ENCODE data around the gene RYR3.

Gene RYR3

GRCh38 chr15:33837294-33837693 lies 526.5 kb downstream of the RYR3 start:
- no peak for DNase-seq (ENCODE audit: low read depth)

- no peak for DNase-seq (ENCODE audit: low read depth)
Measured at GRCh38 chr15:33839540-33839939, 528.8 kb downstream of the RYR3 start.

- DNase-seq (ENCODE audit: low read depth) = no peak
Measured at GRCh38 chr15:33840615-33841014, 529.8 kb downstream of the RYR3 start.

GRCh38 chr15:33844186-33844585 lies 533.4 kb downstream of the RYR3 start:
- no peak for DNase-seq (ENCODE audit: low read depth)

- DNase-seq (ENCODE audit: low read depth) = no peak
Measured at GRCh38 chr15:33844597-33844996, 533.8 kb downstream of the RYR3 start.

DNA sequence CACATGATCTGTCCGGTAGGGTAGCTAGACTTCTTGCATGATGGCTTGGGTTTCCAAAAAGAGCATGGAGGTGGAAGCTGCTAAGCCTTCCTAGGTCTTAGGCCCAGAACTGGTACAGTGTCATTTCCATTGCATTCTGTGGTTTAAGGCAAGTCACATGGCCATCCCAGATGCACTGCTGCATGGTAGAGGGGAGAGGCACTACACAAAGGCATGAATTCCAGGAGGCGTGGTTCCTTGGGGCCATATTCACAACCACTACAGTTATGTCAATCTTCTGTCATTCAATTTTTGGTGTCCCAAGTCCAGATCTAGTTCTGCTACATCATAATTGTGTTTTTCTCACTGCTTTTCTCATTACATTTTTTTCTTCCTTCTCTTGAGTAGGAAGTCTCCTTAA lies 535.4 kb downstream of the RYR3 start:
- DNase-seq (ENCODE audit: low read depth) = no peak

GRCh38 chr15:33846862-33847261 lies 536.1 kb downstream of the RYR3 start:
- DNase-seq (ENCODE audit: low read depth) = no peak

DNA sequence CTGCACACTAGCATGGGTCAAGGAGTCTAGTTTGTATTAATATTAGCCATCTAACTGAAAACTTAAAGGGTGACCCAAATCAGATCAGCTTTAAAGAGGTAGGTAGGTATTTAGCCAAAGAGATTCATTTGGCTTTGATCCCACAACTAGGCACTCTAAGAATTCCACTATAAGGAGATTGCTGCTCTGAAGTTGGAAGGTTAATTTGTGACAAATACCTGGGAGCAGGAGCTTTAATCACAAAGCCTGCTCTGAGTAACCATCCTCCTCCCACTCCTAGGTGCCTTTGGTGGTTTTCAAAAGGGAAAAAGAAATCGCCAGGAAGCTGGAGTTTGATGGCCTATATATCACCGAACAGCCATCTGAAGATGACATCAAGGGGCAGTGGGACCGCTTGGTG lies 537.2 kb downstream of the RYR3 start:
- no peak for DNase-seq (ENCODE audit: low read depth)

DNA sequence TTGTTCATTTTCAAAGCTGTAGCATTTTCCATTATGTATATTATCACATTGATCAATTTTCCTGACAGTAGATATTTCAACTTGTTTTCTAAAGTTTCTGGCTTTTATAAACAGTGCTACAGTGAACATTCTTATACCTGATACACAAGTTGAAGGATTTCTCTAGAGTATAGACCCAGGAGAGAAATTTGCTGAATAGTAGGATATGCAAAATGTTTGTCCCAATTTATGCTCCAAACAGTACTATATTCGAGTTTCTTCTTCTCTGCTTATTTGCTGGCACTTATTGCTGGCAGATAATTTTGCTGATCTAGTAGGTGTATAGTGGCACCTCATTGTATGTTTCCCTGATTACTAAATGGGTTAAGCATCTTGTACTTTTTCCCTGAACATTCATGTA lies 540.3 kb downstream of the RYR3 start:
- no peak for DNase-seq (ENCODE audit: low read depth)

GRCh38 chr15:33852094-33852493 lies 541.3 kb downstream of the RYR3 start:
- DNase-seq (ENCODE audit: low read depth) = no peak

GRCh38 chr15:33852570-33852969 lies 541.8 kb downstream of the RYR3 start:
- no peak for DNase-seq (ENCODE audit: low read depth)

- DNase-seq (ENCODE audit: low read depth) = no peak
Measured at GRCh38 chr15:33857726-33858125, 547.0 kb downstream of the RYR3 start.

GRCh38 chr15:33858836-33859235 lies 548.1 kb downstream of the RYR3 start:
- no peak for DNase-seq (ENCODE audit: low read depth)

- DNase-seq (ENCODE audit: low read depth) = no peak
Measured at GRCh38 chr15:33859992-33860545, 549.3 kb downstream of the RYR3 start.

DNA sequence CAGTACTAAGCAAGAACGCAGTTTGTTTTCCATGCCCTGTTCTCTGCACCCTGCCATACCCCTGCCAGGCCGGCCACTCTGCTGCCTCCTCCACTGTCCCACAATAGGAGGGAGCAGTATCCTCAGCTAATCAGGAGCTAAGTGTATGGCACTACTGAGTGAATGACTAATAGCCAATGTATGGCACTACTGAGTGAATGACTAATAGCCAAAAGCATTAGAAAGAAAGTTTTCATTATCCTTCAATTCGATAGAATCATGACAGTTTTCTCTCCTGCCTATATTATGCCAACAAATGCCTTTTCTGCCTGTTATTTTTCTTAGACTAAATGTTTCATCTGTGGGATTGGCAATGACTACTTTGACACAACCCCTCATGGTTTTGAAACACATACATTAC lies 550.0 kb downstream of the RYR3 start:
- no peak for DNase-seq (ENCODE audit: low read depth)

DNA sequence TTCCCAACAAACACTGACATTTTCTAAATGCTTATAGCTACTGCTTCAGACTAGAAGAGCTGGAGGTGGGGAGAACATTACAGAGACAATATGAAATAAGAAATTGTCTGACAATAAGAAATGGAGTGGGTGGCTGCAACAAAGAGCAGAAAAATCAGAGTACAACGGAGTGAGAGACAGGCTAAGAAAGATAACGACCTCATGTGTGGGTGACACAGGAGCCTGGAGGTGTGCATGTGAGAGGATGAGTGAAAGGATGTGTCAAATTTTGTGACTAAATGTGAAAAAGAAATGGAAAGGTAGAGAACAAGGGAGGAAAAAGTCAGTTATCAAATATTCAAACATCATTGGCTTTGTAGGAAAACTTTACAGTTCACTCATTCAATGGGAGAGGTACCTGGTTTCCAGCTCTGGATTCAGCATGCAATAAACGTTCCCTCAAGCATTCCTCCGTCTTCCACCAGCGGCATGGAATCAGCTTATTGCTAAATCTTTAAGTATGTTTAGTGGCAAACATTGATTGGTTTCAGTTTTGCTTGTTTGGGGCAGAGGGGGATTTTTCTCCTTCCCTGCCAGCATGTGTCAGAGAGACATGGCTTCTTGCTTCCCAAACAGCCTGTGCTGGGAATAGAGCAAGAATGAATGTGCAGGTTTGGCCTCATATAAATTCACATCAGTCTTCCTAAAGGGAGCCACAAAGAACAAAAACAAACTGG lies 553.8 kb downstream of the RYR3 start:
- no peak for DNase-seq (ENCODE audit: low read depth)

- no peak for DNase-seq (ENCODE audit: low read depth)
Measured at GRCh38 chr15:33865416-33865815, 554.6 kb downstream of the RYR3 start.

- no peak for DNase-seq (ENCODE audit: low read depth)
Measured at GRCh38 chr15:33866101-33866737, 555.5 kb downstream of the RYR3 start.

DNA sequence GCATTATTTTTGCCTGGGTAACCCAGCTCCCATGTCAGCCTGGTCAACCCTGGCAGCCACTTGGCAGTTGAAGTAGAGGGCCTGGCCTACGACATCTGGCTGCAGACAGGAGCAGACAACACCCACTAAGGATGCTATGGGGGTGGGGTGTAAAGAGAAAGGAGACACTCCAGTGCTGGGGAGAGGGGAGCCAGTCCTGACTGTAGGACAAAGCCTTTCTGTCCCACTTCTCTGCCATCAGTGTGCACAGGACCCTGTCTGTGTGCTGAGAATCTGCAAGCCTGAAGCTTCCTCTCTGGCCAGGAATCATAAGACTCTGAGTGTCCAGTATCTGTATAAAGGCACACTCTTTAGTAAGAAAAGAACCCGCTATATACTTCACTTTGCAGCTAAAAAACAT lies 561.2 kb downstream of the RYR3 start:
- DNase-seq (ENCODE audit: low read depth) = no peak

DNA sequence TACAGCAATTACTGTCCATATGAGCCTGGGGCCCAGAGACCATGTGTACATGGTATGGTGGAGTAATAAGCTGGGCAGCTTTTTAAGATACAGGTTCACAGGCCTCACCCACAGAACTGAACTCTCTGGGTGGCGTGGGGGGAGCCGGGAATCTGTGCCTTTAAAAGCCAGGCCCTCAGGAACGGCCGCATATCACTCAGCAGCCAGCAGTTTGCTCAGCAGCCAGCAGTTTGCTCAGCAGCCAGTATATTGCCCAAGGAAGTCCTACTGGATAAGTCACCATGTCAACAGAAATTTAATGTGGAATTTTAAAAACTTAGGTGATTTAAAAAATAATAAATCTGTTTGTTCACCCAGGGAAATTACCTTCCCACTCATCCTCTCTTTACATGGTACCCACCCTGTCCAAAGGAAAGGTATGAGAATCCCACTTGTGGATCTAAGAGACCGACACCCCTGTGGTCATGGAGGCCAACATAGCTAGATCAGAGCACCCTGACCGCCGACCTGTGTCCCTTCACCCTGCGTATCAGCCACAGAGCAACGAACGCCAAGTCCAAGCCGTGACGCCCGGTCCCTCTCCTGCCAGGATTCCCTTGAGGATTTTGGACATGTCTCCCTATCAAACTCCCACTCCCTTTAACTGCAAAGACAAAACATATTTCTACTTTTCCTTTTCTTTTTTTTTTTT lies 561.8 kb downstream of the RYR3 start:
- DNase-seq (ENCODE audit: low read depth) = no peak

DNA sequence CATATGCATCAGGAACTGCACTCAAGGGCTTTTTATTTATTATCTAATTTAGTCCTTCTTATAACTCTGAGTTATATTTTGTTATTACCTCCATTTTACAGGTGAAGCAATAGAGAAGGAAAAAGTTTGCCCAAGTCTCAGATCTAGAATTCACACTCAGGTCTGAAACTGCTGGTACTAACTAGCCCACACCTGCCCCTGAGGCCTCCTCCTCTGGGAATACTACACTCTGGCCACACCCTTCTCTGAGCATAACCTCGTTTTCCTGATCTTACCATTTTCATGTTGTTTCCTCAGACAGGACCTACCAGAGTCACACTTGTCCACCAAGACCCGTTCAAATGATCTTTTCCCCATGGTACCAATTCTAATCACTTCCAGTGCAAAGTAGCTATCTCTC lies 563.4 kb downstream of the RYR3 start:
- DNase-seq (ENCODE audit: low read depth) = no peak

GRCh38 chr15:33882921-33883320 lies 572.2 kb downstream of the RYR3 start:
- DNase-seq (ENCODE audit: low read depth) = no peak

DNA sequence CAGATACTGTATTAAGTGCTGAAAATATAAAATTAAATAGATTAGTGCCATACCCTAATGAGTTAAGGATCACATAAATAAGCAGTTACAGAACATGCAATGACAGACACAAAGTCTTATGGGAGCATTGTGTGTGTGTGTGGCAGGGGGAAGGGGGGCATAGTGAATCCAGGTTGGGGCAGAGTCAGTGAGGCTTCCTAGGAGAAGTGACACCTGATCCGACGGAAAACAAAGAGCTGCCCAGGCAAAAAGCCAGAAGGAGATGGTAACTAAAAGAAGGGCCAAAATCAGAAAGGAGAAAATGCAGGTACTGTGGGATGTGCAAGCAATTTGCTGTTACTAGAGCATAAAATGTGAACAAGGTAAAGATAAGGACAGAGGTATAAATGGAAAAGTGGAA lies 577.4 kb downstream of the RYR3 start:
- DNase-seq (ENCODE audit: low read depth) = no peak
